T-helper 2 cell (primary cell): ENCODE data around the gene PROSER3.
"Not testable (repeated sequence)": the region's sequence is repeated elsewhere in the genome, so short reads cannot be mapped to it uniquely, and the experiment has no call there.

Experiments used
- DNase-seq, 5 experiments: peaks; one replicate each; pipeline versions ENCODE4 v3.0.0 to v3.0.0-alpha.2; 2012 to 2022

Gene PROSER3

GRCh38 chr19:35793381-35794165 lies 35.6 kb downstream of the PROSER3 start:
- no peak for DNase-seq

- DNase-seq: not testable (repeated sequence)
Measured at GRCh38 chr19:35795564-35795963, 37.6 kb downstream of the PROSER3 start.

GRCh38 chr19:35796645-35797542 lies 38.9 kb downstream of the PROSER3 start:
- DNase-seq: no peak

GRCh38 chr19:35797663-35798062 lies 39.7 kb downstream of the PROSER3 start:
- DNase-seq: no peak

GRCh38 chr19:35801828-35802227 lies 43.9 kb downstream of the PROSER3 start:
- DNase-seq: no peak

- no peak for DNase-seq
Measured at GRCh38 chr19:35805526-35806102, 47.6 kb downstream of the PROSER3 start.

- DNase-seq: no peak
Measured at GRCh38 chr19:35806597-35806996, 48.6 kb downstream of the PROSER3 start.

- DNase-seq: no peak
Measured at GRCh38 chr19:35807633-35808032, 49.7 kb downstream of the PROSER3 start.

- DNase-seq: no peak
Measured at GRCh38 chr19:35811317-35812219, 53.6 kb downstream of the PROSER3 start.

- no peak for DNase-seq
Measured at GRCh38 chr19:35812220-35813042, 54.5 kb downstream of the PROSER3 start, which contains the start of gene PRODH2. Gene PRODH2 (minus strand): TSS chr19:35812845. CDS start chr19:35812805, 40 bp downstream.

GRCh38 chr19:35813043-35813890 lies 55.3 kb downstream of the PROSER3 start:
- DNase-seq: no peak

GRCh38 chr19:35816262-35816661 lies 58.3 kb downstream of the PROSER3 start:
- DNase-seq: no peak

- no peak for DNase-seq
Measured at GRCh38 chr19:35816846-35817245, 58.9 kb downstream of the PROSER3 start.

- DNase-seq: no peak
Measured at GRCh38 chr19:35818445-35818844, 60.5 kb downstream of the PROSER3 start.
